Mesothelial cell of epicardium (in vitro differentiated cells): ENCODE measurements around the gene GPR45. TPM values are rescaled to one million over a fixed set of nuclear protein-coding genes. Genes with fewer than 3 reads are reported as not detected.
A peak's percentile ranks its signal among the peaks of the same experiment; 100 is the strongest.

Experiments used
- DNase-seq, 2 experiments: peaks; one replicate each; pipeline ENCODE4 v3.0.0; 2021; ENCODE audit warnings: low spot score in 2 of 2; ENCODE audit not compliant: unreplicated experiment in 2 of 2
- H3K27ac Mint-ChIP-seq: 2 replicates; pipeline ENCODE4 v1.8.0; 2021; ENCODE audit warnings: mixed read lengths
- H3K27me3 Mint-ChIP-seq: 2 replicates; pipeline ENCODE4 v1.8.0; 2021; ENCODE audit warnings: low read depth, mixed read lengths
- H3K36me3 Mint-ChIP-seq: 2 replicates; pipeline ENCODE4 v1.8.0; 2021; ENCODE audit warnings: mixed read lengths
- H3K4me1 Mint-ChIP-seq: 2 replicates; pipeline ENCODE4 v1.8.0; 2021; ENCODE audit warnings: mixed read lengths
- H3K4me3 Mint-ChIP-seq: 2 replicates; pipeline ENCODE4 v1.8.0; 2021; ENCODE audit warnings: mild to moderate bottlenecking, moderate library complexity, mixed read lengths
- H3K9me3 Mint-ChIP-seq: 2 replicates; pipeline ENCODE4 v1.8.0; 2021; ENCODE audit warnings: mixed read lengths
- total RNA-seq: library from RNA; stranded (reverse); gene quantifications from 3 replicates; pipeline ENCODE4 v1.2.1, GENCODE V29; 2021
- TF ChIP-seq, protein P1 (sequence below): fragments of 200-600 bp; sonication (generic); IDR thresholded peaks from one replicate; pipeline ENCODE4 v1.5.0; 2021; ENCODE audit warnings: antibody characterized with exemption; ENCODE audit not compliant: unreplicated experiment

GPR45 gene
- total RNA-seq, 1 donor from 2014 or later, result not detected

DNA sequence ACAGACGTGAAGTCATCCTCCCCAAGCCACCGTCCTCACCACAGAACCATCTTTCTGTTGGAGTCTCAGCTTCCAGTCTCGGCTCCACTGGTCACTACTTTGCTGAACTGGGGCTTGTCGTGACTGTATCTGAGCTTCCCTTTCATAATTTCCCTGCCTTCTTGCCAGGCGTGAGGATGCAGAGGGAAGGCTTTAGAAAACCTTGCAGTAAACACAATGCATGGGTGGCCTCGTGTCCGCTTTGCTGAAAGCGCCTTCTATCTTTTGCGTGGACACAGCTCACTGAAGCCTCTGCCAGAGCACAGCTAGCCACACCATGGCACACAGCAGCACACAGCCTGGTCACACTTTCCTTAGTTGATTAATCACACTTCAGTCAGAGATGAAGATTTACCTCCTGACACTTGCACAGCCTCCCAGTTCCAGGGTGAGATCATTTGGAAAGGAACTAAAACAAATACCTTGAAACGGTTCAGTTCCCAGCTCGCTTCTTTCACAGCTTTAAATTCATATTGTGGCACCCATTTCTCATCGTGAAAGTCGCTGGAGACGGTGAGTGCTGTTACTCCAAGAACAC, 2.8 kb upstream of the GPR45 start:
- no peaks in the 10 kb centered on the region for H3K36me3 Mint-ChIP-seq
- no peak overlapping the region for H3K4me3 Mint-ChIP-seq
- TF ChIP-seq, protein P1, sequence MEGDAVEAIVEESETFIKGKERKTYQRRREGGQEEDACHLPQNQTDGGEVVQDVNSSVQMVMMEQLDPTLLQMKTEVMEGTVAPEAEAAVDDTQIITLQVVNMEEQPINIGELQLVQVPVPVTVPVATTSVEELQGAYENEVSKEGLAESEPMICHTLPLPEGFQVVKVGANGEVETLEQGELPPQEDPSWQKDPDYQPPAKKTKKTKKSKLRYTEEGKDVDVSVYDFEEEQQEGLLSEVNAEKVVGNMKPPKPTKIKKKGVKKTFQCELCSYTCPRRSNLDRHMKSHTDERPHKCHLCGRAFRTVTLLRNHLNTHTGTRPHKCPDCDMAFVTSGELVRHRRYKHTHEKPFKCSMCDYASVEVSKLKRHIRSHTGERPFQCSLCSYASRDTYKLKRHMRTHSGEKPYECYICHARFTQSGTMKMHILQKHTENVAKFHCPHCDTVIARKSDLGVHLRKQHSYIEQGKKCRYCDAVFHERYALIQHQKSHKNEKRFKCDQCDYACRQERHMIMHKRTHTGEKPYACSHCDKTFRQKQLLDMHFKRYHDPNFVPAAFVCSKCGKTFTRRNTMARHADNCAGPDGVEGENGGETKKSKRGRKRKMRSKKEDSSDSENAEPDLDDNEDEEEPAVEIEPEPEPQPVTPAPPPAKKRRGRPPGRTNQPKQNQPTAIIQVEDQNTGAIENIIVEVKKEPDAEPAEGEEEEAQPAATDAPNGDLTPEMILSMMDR, result no peak
- H3K27me3 Mint-ChIP-seq, result no peaks in the 10 kb centered on the region
- DNase-seq, result no peak
- no peaks in the 10 kb centered on the region for H3K9me3 Mint-ChIP-seq
- H3K27ac Mint-ChIP-seq, result peak overlapping the region; percentile 34
- H3K4me1 Mint-ChIP-seq, result peaks cover 20% of the 10 kb centered on the region

DNA sequence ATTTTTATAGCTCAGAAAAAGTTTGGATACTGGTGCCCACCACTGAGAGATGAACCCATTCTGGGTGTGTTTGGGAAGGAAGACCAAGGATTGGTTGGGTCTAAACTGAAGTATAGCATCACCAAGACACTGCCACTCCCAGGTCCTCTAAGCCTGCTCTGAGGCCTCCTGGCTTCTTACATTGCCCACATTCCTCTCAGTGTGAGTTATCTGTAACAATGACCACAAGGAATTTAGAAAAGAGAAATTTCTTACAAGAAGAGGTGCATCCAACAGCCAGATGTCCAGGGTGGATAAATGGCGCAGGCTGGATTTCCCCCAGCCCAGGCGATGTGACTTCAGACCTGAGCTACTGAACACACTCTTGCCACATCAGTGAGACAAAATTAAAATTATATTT, 1.6 kb upstream of the GPR45 start:
- H3K36me3 Mint-ChIP-seq, result no peaks in the 10 kb centered on the region
- DNase-seq, result no peak
- H3K9me3 Mint-ChIP-seq, result no peaks in the 10 kb centered on the region
- no peak overlapping the region for H3K27ac Mint-ChIP-seq
- no peak overlapping the region for H3K4me3 Mint-ChIP-seq
- TF ChIP-seq, protein P1, result no peak
- H3K27me3 Mint-ChIP-seq, result no peaks in the 10 kb centered on the region
- peaks cover 20% of the 10 kb centered on the region for H3K4me1 Mint-ChIP-seq

DNA sequence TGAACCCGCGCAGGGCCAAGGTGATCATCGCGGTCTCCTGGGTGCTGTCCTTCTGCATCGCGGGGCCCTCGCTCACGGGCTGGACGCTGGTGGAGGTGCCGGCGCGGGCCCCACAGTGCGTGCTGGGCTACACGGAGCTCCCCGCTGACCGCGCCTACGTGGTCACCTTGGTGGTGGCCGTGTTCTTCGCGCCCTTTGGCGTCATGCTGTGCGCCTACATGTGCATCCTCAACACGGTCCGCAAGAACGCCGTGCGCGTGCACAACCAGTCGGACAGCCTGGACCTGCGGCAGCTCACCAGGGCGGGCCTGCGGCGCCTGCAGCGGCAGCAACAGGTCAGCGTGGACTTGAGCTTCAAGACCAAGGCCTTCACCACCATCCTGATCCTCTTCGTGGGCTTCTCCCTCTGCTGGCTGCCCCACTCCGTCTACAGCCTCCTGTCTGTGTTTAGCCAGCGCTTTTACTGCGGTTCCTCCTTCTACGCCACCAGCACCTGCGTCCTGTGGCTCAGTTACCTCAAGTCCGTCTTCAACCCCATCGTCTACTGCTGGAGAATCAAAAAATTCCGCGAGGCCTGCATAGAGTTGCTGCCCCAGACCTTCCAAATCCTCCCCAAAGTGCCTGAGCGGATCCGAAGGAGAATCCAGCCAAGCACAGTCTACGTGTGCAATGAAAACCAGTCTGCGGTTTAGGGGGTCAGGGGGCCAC, 897 bp downstream of the GPR45 start:
- H3K27me3 Mint-ChIP-seq, result no peaks in the 10 kb centered on the region
- peaks cover 13% of the 10 kb centered on the region for H3K4me1 Mint-ChIP-seq
- TF ChIP-seq, protein P1, result no peak
- H3K4me3 Mint-ChIP-seq, result no peak overlapping the region
- no peaks in the 10 kb centered on the region for H3K36me3 Mint-ChIP-seq
- H3K9me3 Mint-ChIP-seq, result no peaks in the 10 kb centered on the region
- no peak for DNase-seq
- H3K27ac Mint-ChIP-seq, result no peak overlapping the region

DNA sequence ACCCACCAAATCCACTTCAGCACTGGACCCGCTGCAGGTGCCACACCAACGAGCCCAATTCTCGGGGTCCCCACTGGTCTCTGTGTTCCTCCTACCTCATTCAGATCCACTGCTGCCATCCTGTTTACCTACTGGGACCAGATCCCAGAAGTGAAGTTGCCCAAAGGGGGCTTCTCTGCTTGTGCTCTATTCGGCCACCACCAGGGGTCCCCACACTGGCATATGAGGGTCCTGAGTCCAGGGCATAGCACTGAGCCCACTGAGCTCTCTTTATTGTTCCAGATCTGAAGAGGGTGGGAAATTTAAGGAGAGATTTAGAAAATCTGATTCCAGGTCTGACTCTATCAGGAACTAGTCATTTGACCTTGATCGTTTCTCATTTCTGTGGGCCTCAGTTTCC, 2.4 kb downstream of the GPR45 start:
- peaks cover 7% of the 10 kb centered on the region for H3K4me1 Mint-ChIP-seq
- H3K27me3 Mint-ChIP-seq, result no peaks in the 10 kb centered on the region
- TF ChIP-seq, protein P1, result peak; percentile 47
- no peak overlapping the region for H3K4me3 Mint-ChIP-seq
- no peak overlapping the region for H3K27ac Mint-ChIP-seq
- no peaks in the 10 kb centered on the region for H3K36me3 Mint-ChIP-seq
- no peak for DNase-seq
- no peaks in the 10 kb centered on the region for H3K9me3 Mint-ChIP-seq

DNA sequence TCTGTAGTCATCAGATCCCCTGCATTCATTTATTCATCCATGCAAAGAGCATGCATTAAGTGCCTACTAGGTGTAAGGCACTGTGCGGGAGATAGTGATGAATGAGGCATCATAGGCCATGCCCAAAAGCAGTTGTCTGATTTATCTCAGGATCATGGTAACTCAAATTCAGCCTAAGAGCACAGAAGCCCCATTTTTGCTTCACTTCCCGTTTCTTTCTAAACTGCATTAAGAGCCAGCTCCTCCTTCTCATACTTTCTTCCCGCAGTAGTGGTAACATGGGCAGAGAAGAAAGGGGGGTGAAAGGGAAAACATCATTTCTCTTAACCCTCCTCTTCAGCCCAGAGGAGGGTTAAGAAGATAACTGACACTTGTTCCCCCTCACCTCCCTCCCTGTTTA, 2.9 kb downstream of the GPR45 start:
- DNase-seq, result no peak
- Mint-ChIP-seq H3K27ac (no peak overlapping the region), H3K27me3 (no peaks in the 10 kb centered on the region), H3K9me3 (no peaks in the 10 kb centered on the region), H3K4me3 (no peak overlapping the region), H3K4me1 (peaks cover 2% of the 10 kb centered on the region), H3K36me3 (no peaks in the 10 kb centered on the region)
- TF ChIP-seq, protein P1, result no peak
